Erythroblast (primary cell): ENCODE measurements around the gene RIN3.

Source experiments
- GATA1 ChIP-seq: IDR thresholded peaks from 2 replicates; pipeline ENCODE4 v1.6.1; 2011; ENCODE audit warnings: low read depth, mild to moderate bottlenecking, control low read depth, low read length, moderate library complexity
- POLR2A ChIP-seq: IDR thresholded peaks from 2 replicates; pipeline ENCODE4 v1.6.1; 2011; ENCODE audit warnings: mild to moderate bottlenecking, low read length

- no peak for TF ChIP-seq POLR2A
- TF ChIP-seq GATA1 = no peak
These were observed 32.2 kb upstream of the RIN3 start for GRCh38 chr14:92481386-92481785.
